ENCODE data around the gene ZNF329. TPM values are rescaled to one million over a fixed set of nuclear protein-coding genes. Genes with fewer than 3 reads are reported as not detected.

ZNF329 gene
- polyA plus RNA-seq, 1 of the 3 experiments (the other 2 are of a cell fraction) = 3.6 TPM

DNA sequence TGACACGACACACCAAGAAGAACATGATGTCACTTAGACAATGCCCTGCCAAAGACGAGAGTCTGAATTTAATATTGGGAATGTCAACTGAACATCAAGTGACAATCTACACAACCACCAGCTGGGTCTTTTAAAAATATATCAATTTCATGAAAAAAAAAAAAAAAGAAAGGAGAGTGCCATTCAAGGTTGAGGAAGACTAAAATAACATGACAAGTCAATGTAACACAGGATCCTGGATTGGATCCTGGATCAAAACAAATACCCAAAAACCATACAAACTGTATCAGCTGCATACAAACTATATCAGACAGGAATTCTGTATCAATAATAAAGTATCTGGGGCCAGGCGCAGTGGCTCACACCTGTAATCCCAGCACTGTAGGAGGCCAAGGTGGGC lies 4.7 kb downstream of the ZNF329 start:
- H4K20me1 ChIP-seq (ENCODE audit: insufficient read depth) = no peaks in the 10 kb centered on the region
- no peak overlapping the region for H3K4me2 ChIP-seq
- H3K27me3 ChIP-seq (ENCODE audit: insufficient read depth) = no peaks in the 10 kb centered on the region
- no peak overlapping the region for H3K4me3 ChIP-seq (ENCODE audit: low read depth in 2 of 2, low read length in 1 of 2)
- TF ChIP-seq RFX5 (IDR thresholded peaks at IDR 0.05; ENCODE audit: low read length) (no peak), RAD21 (IDR thresholded peaks at IDR 0.05; ENCODE audit: low read length) (no peak), POLR2AphosphoS5 (IDR thresholded peaks at IDR 0.05; ENCODE audit: low read depth, low read length) (no peak), REST (IDR thresholded peaks at IDR 0.05; ENCODE audit: low read depth, low read length) (no peak), CTCF (IDR thresholded peaks at IDR 0.05) (no peak)
- no peak for DNase-seq
- no peak overlapping the region for H3K9ac ChIP-seq
- H3K79me2 ChIP-seq (ENCODE audit: insufficient read depth) = peaks cover 67% of the 10 kb centered on the region
- no peak overlapping the region for H3K27ac ChIP-seq (ENCODE audit: low read depth in 2 of 2, low read length in 1 of 2)
- H3K36me3 ChIP-seq (replicated peaks in 1 of 2; ENCODE audit: control insufficient read depth in 1 of 2, insufficient read depth in 2 of 2, low read length in 1 of 2) = peaks cover 8 to 41% of the 10 kb centered on the region in 2 experiments
- no peaks in the 10 kb centered on the region; a peak in 1 of 4 replicates for H3K4me1 ChIP-seq (ENCODE audit: control insufficient read depth in 1 of 2, insufficient read depth in 2 of 2, low read depth in 1 of 2, low read length in 1 of 2)
- peaks cover 4% of the 10 kb centered on the region for H3F3A ChIP-seq (replicated peaks; ENCODE audit: insufficient read depth)
- H3K9me3 ChIP-seq = peaks cover 10% of the 10 kb centered on the region
- ChIA-PET CTCF (no interaction called here), POLR2A (no interaction called here)
- H3K9me2 ChIP-seq = no peaks in the 10 kb centered on the region
- WGBS (ENCODE audit: low lambda C conversion rate) = 88% methylated on average over 3 of the region's 3 CpGs
- H2AFZ ChIP-seq (ENCODE audit: low read depth) = no peak overlapping the region

DNA sequence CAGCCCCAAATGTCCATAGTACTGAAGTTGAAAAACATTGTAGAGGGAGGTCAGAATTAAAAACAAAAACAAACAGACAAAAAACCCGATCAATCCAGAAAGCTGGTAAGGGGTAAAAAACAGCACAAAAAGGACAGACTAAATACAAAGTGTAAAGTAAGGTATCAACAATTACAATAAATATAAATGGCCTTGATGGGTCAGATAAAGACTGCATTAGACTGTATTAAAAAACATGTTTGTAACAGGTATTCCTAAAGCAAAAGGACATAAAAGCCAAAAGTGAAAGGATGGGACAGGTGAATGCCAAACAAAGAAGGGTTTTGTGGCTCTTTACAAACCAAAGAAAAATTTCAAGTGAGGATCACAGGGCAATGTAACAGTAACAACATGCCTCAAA lies 16.3 kb downstream of the ZNF329 start:
- no peaks in the 10 kb centered on the region for H3F3A ChIP-seq (replicated peaks; ENCODE audit: insufficient read depth)
- H3K36me3 ChIP-seq (replicated peaks in 1 of 2; ENCODE audit: control insufficient read depth in 1 of 2, insufficient read depth in 2 of 2, low read length in 1 of 2) = peaks cover 16 to 84% of the 10 kb centered on the region in 2 experiments
- H3K9me2 ChIP-seq = no peaks in the 10 kb centered on the region
- CTCF ChIA-PET = no interaction called here
- no peaks in the 10 kb centered on the region for H3K4me1 ChIP-seq (ENCODE audit: control insufficient read depth in 1 of 2, insufficient read depth in 2 of 2, low read depth in 1 of 2, low read length in 1 of 2)
- POLR2A ChIA-PET = no interaction called here
- H4K20me1 ChIP-seq (ENCODE audit: insufficient read depth) = no peaks in the 10 kb centered on the region
- TF ChIP-seq FOSL2 (IDR thresholded peaks at IDR 0.05; ENCODE audit: borderline replicate concordance, low read depth) (no peak), ZBTB33 (IDR thresholded peaks at IDR 0.05; ENCODE audit: borderline replicate concordance, low read depth) (no peak), GATA2 (CRISPR knock-in tag; IDR thresholded peaks at IDR 0.05) (no peak), NRF1 (IDR thresholded peaks at IDR 0.05; ENCODE audit: low read depth, low read length) (no peak), RCOR1 (IDR thresholded peaks at IDR 0.05; ENCODE audit: low read length) (no peak), CHD2 (IDR thresholded peaks at IDR 0.05; ENCODE audit: low read length, partially characterized antibody) (no peak), CTCF (IDR thresholded peaks at IDR 0.05) (no peak), SMC3 (IDR thresholded peaks at IDR 0.05; ENCODE audit: low read depth, low read length) (no peak)
- TF ChIP-seq, protein P1, sequence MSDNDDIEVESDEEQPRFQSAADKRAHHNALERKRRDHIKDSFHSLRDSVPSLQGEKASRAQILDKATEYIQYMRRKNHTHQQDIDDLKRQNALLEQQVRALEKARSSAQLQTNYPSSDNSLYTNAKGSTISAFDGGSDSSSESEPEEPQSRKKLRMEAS (IDR thresholded peaks at IDR 0.05; ENCODE audit: low read depth) = no peak
- DNase-seq = no peak
- no peak overlapping the region for H3K4me3 ChIP-seq (ENCODE audit: low read depth in 2 of 2, low read length in 1 of 2)
- no peak overlapping the region for H3K9ac ChIP-seq
- H3K27ac ChIP-seq (ENCODE audit: low read depth in 2 of 2, low read length in 1 of 2) = no peak overlapping the region
- no peaks in the 10 kb centered on the region for H3K27me3 ChIP-seq (ENCODE audit: insufficient read depth)
- H3K9me3 ChIP-seq = peaks cover 51% of the 10 kb centered on the region
- 72% methylated on average over 1 of the region's 1 CpG for WGBS (ENCODE audit: low lambda C conversion rate)
- no peak overlapping the region for H3K4me2 ChIP-seq
- H3K79me2 ChIP-seq (ENCODE audit: insufficient read depth) = peaks cover 8% of the 10 kb centered on the region
- H2AFZ ChIP-seq (ENCODE audit: low read depth) = no peak overlapping the region
